PC-3 (cell line): ENCODE results near the gene HOXC10. TPM values are rescaled to one million over a fixed set of nuclear protein-coding genes. Genes with fewer than 3 reads are reported as not detected.

Experiments
- ATAC-seq: fragments of 200-7000 bp; cut with Tn5 transposase; 2 replicates; pipeline ENCODE4 v1.9.1; 2020; ENCODE audit warnings: mild to moderate bottlenecking, moderate library complexity
- BruUV-seq: library from RNA; stranded (reverse); fragments of 400-500 nt; replicated peaks from 2 replicates; lab custom pipeline; 2021; lab: Mats Ljungman, UMichigan
- CTCF ChIA-PET: fragments of 300-600 bp; sonication (Branson Sonifier 250); formaldehyde crosslinking; loops from one replicate; lab custom pipeline; 2022; ENCODE audit warnings: antibody characterized with exemption; lab: Charles Lee
- POLR2A ChIA-PET: fragments of 300-600 bp; sonication (Branson Sonifier 250); formaldehyde crosslinking; loops from one replicate; lab custom pipeline; 2022; ENCODE audit warnings: antibody characterized with exemption; ENCODE audit not compliant: unreplicated experiment; lab: Charles Lee
- DNase-seq: peaks from one replicate; pipeline ENCODE4 v3.0.0-alpha.2; 2015
- H2AFZ ChIP-seq: fragments of 300-600 bp; sonication (generic); 2 replicates; pipeline ENCODE4 v1.6.0; 2016; ENCODE audit warnings: antibody characterized with exemption, low read length
- H3F3A ChIP-seq: fragments of 300-600 bp; sonication (generic); one replicate; pipeline ENCODE4 v1.6.0; 2017; ENCODE audit warnings: antibody characterized with exemption, low read length, control low read depth, mild to moderate bottlenecking; ENCODE audit not compliant: unreplicated experiment
- H3K27ac ChIP-seq: fragments of 300-600 bp; sonication (generic); 2 replicates; pipeline ENCODE4 v1.5.1; 2016; ENCODE audit warnings: mild to moderate bottlenecking, low read length
- H3K27me3 ChIP-seq: fragments of 300-600 bp; sonication (generic); 2 replicates; pipeline ENCODE4 v1.6.1; 2016; ENCODE audit warnings: low read length, mixed read lengths
- H3K36me3 ChIP-seq: fragments of 300-600 bp; sonication (generic); 2 replicates; pipeline ENCODE4 v1.6.1; 2016; ENCODE audit warnings: low read depth, mixed run types, low read length, mixed read lengths
- H3K4me1 ChIP-seq: fragments of 300-600 bp; sonication (generic); 2 replicates; pipeline ENCODE4 v1.5.1; 2016; ENCODE audit warnings: low read length; ENCODE audit not compliant: insufficient read depth
- H3K4me2 ChIP-seq: fragments of 300-600 bp; sonication (generic); 2 replicates; pipeline ENCODE4 v1.6.0; 2016; ENCODE audit warnings: low read length
- H3K4me3 ChIP-seq: fragments of 300-600 bp; sonication (generic); 2 replicates; pipeline ENCODE4 v1.5.1; 2016; ENCODE audit warnings: mild to moderate bottlenecking, low read length, mixed read lengths
- H3K79me2 ChIP-seq: fragments of 300-600 bp; sonication (generic); 2 replicates; pipeline ENCODE4 v1.6.1; 2017; ENCODE audit warnings: low read length, mixed read lengths
- H3K9ac ChIP-seq: fragments of 300-600 bp; sonication (generic); 2 replicates; pipeline ENCODE4 v1.6.0; 2016; ENCODE audit warnings: mild to moderate bottlenecking, low read length
- H3K9me2 ChIP-seq: fragments of 300-600 bp; sonication (generic); replicated peaks from 2 replicates; pipeline ENCODE4 v1.6.1; 2016; ENCODE audit warnings: mixed run types, low read length, mixed read lengths
- H3K9me3 ChIP-seq: fragments of 300-600 bp; sonication (generic); 2 replicates; pipeline ENCODE4 v1.6.1; 2016; ENCODE audit warnings: low read length, mixed read lengths
- H4K20me1 ChIP-seq: fragments of 300-600 bp; sonication (generic); 2 replicates; pipeline ENCODE4 v1.6.1; 2016; ENCODE audit warnings: low read length, mixed read lengths
- CTCF ChIP-seq: fragments of 300-600 bp; sonication (generic); conservative IDR thresholded peaks from 2 replicates; pipeline ENCODE4 v1.5.1; 2017; ENCODE audit warnings: antibody characterized with exemption, low read depth, mild to moderate bottlenecking, low read length
- EZH2 ChIP-seq: fragments of 300-600 bp; sonication (generic); IDR thresholded peaks from one replicate; pipeline ENCODE4 v1.6.1; 2017; ENCODE audit warnings: antibody characterized with exemption, mild to moderate bottlenecking, low read length; ENCODE audit not compliant: unreplicated experiment
- EZH2phosphoT487 ChIP-seq: fragments of 300-600 bp; sonication (generic); IDR thresholded peaks from 2 replicates; pipeline ENCODE4 v1.6.1; 2018; ENCODE audit warnings: mild to moderate bottlenecking, antibody characterized with exemption, low read length, borderline replicate concordance
- intact Hi-C: fragments of 100-400 bp; cut with micrococcal nuclease; formaldehyde crosslinking; loops from 2 replicates; pipeline ENCODE4 v1.9.0; 2023
- total RNA-seq: library from RNA; depleted of rRNA; stranded (reverse); fragments of >200 nt; gene quantifications from 2 replicates; pipeline ENCODE4 v1.2.3, GENCODE V29; 2014

Gene HOXC10
- total RNA-seq, 1 experiment from 2014 or later, result 0.69 TPM

GRCh38 chr12:54027442-54027786 is 42.5 kb downstream of the HOXC10 start:
- H3K27me3 ChIP-seq, result no peaks in the 10 kb centered on the region
- no peak overlapping the region for H3K9ac ChIP-seq
- H3K79me2 ChIP-seq, result peaks cover 48% of the 10 kb centered on the region
- no peaks in the 10 kb centered on the region for H3K36me3 ChIP-seq
- no TSS peak for BruUV-seq
- no peaks in the 10 kb centered on the region for H3K9me2 ChIP-seq
- intact Hi-C loops, result no loop called here
- H3K9me3 ChIP-seq, result no peaks in the 10 kb centered on the region
- ATAC-seq (no peak), DNase-seq (no peak)
- H2AFZ ChIP-seq, result peak overlapping the region; percentile 49; the same call in 1 of the 2 replicates
- ChIA-PET CTCF (interaction anchor here (0.6 to 1.0 kb wide), 3 partner anchors 11 to 164 kb away, joined by 3 to 4 read pairs (median 4); no protein-coding TSS in a partner anchor), POLR2A (interaction anchor here (0.6 kb wide), 1 partner anchor 15 kb away, joined by 7 read pairs; no protein-coding TSS in a partner anchor)
- no peak overlapping the region for H3K27ac ChIP-seq
- no peaks in the 10 kb centered on the region for H3F3A ChIP-seq
- H4K20me1 ChIP-seq, result no peaks in the 10 kb centered on the region
- 0 out of 2 replicates have a peak overlapping the region, but pooled peaks have one; percentile 53 for H3K4me2 ChIP-seq
- H3K4me3 ChIP-seq, result no peak overlapping the region
- H3K4me1 ChIP-seq, result peaks cover 10% of the 10 kb centered on the region
- no peak for TF ChIP-seq EZH2
- TF ChIP-seq EZH2phosphoT487, result no peak
- no peak for TF ChIP-seq CTCF

- peak within 1 kb of the TSS; percentile 97 for H3K4me2 ChIP-seq
Measured at GRCh38 chr12:54028314-54029201, 43.6 kb downstream of the HOXC10 start, which contains the start of gene HOXC6. Gene HOXC6, plus strand, starts transcription at chr12:54028440. Its CDS starts 82 bp downstream, at chr12:54028522.

More at GRCh38 chr12:54028314-54029201, 43.6 kb downstream of the HOXC10 start, which contains the start of gene HOXC6:
- ATAC-seq, result peak; percentile 64
- H3F3A ChIP-seq, result no peaks in the 10 kb centered on the region
- ChIA-PET POLR2A (interaction anchor here (0.6 kb wide), 2 partner anchors 16 to 20 kb away, joined by 4 to 9 read pairs; partner anchors contain the start of gene HOXC8), CTCF (interaction anchor here (0.6 to 1.1 kb wide), 4 partner anchors 20 to 173 kb away, joined by 4 to 9 read pairs (median 6); partner anchors contain the start of gene HOXC8)
- H2AFZ ChIP-seq, result peak within 1 kb of the TSS; percentile 96
- H3K27me3 ChIP-seq, result no peaks in the 10 kb centered on the region
- no peaks in the 10 kb centered on the region for H3K36me3 ChIP-seq
- peaks cover 37% of the 10 kb centered on the region for H3K79me2 ChIP-seq
- H4K20me1 ChIP-seq, result no peaks in the 10 kb centered on the region
- intact Hi-C loops, result no loop called here
- peaks cover 10% of the 10 kb centered on the region for H3K4me1 ChIP-seq
- DNase-seq, result peak; percentile 56
- 0 out of 2 replicates have a peak within 1 kb of the TSS, but pooled peaks have one; percentile 2 for H3K27ac ChIP-seq
- peak within 1 kb of the TSS; percentile 75 for H3K4me3 ChIP-seq
- BruUV-seq, result TSS peak; percentile 46
- H3K9me3 ChIP-seq, result no peaks in the 10 kb centered on the region
- no peaks in the 10 kb centered on the region for H3K9me2 ChIP-seq
- TF ChIP-seq CTCF, result no peak
- no peak for TF ChIP-seq EZH2
- TF ChIP-seq EZH2phosphoT487, result no peak
- H3K9ac ChIP-seq, result peak within 1 kb of the TSS; percentile 49
